ENCODE data around the gene DST.

Gene DST

DNA sequence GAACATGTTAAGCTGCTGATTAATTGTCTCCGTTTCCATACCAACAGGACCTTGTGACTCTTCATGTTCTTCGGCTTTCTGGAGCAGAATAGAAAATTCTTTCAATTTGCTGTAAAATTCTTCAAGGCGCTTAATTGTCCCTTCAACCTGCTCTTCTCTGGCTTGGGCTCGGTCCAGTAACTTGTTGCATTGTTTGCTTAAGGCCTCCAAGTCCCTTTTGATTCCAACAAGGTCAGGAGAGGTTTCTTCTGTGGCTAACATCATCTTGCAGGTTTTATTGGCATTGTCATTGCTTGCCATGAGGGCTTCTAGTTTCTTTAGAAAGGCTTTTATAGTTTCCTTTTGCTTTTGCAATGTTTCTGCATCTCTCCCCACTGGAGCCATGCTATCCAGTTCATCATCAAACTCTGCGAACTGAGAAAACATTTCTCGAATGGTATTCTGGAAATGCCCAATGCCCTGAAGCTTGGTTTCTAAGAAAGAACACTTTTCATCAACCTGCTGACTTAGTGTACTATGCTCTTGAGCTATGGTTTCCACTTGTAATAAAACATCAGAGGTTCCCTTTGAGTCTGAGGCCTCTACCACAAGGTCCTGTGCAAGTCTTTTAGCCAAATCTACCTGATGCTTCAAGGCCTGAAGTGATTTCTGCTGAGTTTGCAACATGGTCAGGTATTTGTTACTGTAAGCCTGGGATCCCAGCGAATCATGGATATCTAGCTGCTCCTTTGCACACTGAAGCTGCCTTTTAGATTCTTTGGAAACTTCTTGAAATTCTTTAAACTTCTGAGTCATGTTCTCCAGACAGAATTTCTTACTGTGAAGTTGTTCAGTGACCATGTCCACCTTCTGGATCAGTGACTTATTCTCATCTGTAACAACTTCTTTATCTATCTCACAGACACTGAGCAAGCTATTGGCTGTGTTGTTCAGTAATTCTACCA lies 90.2 kb downstream of the DST start:
- ATAC-seq (no peak), DNase-seq (no peak)
- Mint-ChIP-seq H3K27ac (no peak overlapping the region), H3K9me3 (no peaks in the 10 kb centered on the region), H3K4me1 (no peaks in the 10 kb centered on the region), H3K36me3 (ENCODE audit: low read depth) (no peaks in the 10 kb centered on the region), H3K27me3 (no peaks in the 10 kb centered on the region), H3K4me3 (no peak overlapping the region)

- Mint-ChIP-seq H3K27me3 (no peaks in the 10 kb centered on the region), H3K27ac (no peak overlapping the region), H3K9me3 (no peaks in the 10 kb centered on the region), H3K4me1 (no peaks in the 10 kb centered on the region), H3K36me3 (ENCODE audit: low read depth) (no peaks in the 10 kb centered on the region), H3K4me3 (no peak overlapping the region)
- no peak for DNase-seq
- no peak for ATAC-seq
Measured at GRCh38 chr6:56551409-56552120, 91.1 kb downstream of the DST start.

GRCh38 chr6:56550301-56550700 lies 92.4 kb downstream of the DST start:
- no peaks in the 10 kb centered on the region for H3K36me3 Mint-ChIP-seq (ENCODE audit: low read depth)
- H3K4me3 Mint-ChIP-seq = no peak overlapping the region
- H3K4me1 Mint-ChIP-seq = no peaks in the 10 kb centered on the region
- no peak for DNase-seq
- ATAC-seq = no peak
- no peak overlapping the region for H3K27ac Mint-ChIP-seq
- no peaks in the 10 kb centered on the region for H3K9me3 Mint-ChIP-seq
- no peaks in the 10 kb centered on the region for H3K27me3 Mint-ChIP-seq

DNA sequence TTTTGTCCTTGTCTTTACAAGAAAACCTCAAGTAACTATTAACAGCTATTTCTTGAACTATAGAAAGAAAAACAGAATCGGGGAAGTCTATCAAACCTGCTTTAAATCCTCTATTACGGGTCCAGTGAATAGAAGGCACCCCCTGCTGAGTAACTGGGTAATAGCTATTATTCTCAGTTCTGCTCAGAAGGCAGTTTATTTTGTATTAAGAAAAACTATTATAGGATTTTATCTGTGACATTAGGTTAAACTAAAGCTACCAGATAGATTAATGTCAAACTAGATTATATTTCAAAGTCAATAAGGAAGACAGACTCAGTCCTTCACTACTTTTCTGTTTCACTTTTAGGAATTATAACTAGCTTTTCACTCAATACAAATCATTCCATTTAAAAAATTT lies 93.7 kb downstream of the DST start:
- H3K4me1 Mint-ChIP-seq = no peaks in the 10 kb centered on the region
- H3K27me3 Mint-ChIP-seq = no peaks in the 10 kb centered on the region
- H3K36me3 Mint-ChIP-seq (ENCODE audit: low read depth) = no peaks in the 10 kb centered on the region
- DNase-seq (no peak), ATAC-seq (no peak)
- no peaks in the 10 kb centered on the region for H3K9me3 Mint-ChIP-seq
- no peak overlapping the region for H3K27ac Mint-ChIP-seq
- no peak overlapping the region for H3K4me3 Mint-ChIP-seq

GRCh38 chr6:56547687-56548086 lies 95.0 kb downstream of the DST start:
- H3K4me1 Mint-ChIP-seq = no peaks in the 10 kb centered on the region
- no peak overlapping the region for H3K4me3 Mint-ChIP-seq
- no peak overlapping the region for H3K27ac Mint-ChIP-seq
- ATAC-seq (no peak), DNase-seq (no peak)
- no peaks in the 10 kb centered on the region for H3K27me3 Mint-ChIP-seq
- H3K9me3 Mint-ChIP-seq = no peaks in the 10 kb centered on the region
- H3K36me3 Mint-ChIP-seq (ENCODE audit: low read depth) = no peaks in the 10 kb centered on the region

GRCh38 chr6:56542364-56543331 lies 100.0 kb downstream of the DST start:
- H3K36me3 Mint-ChIP-seq (ENCODE audit: low read depth) = no peaks in the 10 kb centered on the region
- H3K4me1 Mint-ChIP-seq = no peaks in the 10 kb centered on the region
- peak; percentile 93 for ATAC-seq
- no peaks in the 10 kb centered on the region for H3K9me3 Mint-ChIP-seq
- DNase-seq = peak; percentile 72
- no peak overlapping the region for H3K27ac Mint-ChIP-seq
- no peaks in the 10 kb centered on the region for H3K27me3 Mint-ChIP-seq
- no peak overlapping the region for H3K4me3 Mint-ChIP-seq

- H3K9me3 Mint-ChIP-seq = no peaks in the 10 kb centered on the region
- H3K36me3 Mint-ChIP-seq (ENCODE audit: low read depth) = no peaks in the 10 kb centered on the region
- H3K27me3 Mint-ChIP-seq = no peaks in the 10 kb centered on the region
- DNase-seq = no peak
- ATAC-seq = no peak
- H3K27ac Mint-ChIP-seq = no peak overlapping the region
- no peak overlapping the region for H3K4me3 Mint-ChIP-seq
- no peaks in the 10 kb centered on the region for H3K4me1 Mint-ChIP-seq
Measured at GRCh38 chr6:56541741-56542360, 100.8 kb downstream of the DST start.

- no peak overlapping the region for H3K27ac Mint-ChIP-seq
- no peaks in the 10 kb centered on the region for H3K9me3 Mint-ChIP-seq
- no peaks in the 10 kb centered on the region for H3K4me1 Mint-ChIP-seq
- H3K27me3 Mint-ChIP-seq = no peaks in the 10 kb centered on the region
- H3K4me3 Mint-ChIP-seq = no peak overlapping the region
- DNase-seq (no peak), ATAC-seq (no peak)
- no peaks in the 10 kb centered on the region for H3K36me3 Mint-ChIP-seq (ENCODE audit: low read depth)
Measured at GRCh38 chr6:56541030-56541600, 101.6 kb downstream of the DST start.

GRCh38 chr6:56540232-56541029 lies 102.3 kb downstream of the DST start:
- DNase-seq = no peak
- Mint-ChIP-seq H3K9me3 (no peaks in the 10 kb centered on the region), H3K36me3 (ENCODE audit: low read depth) (no peaks in the 10 kb centered on the region), H3K27me3 (no peaks in the 10 kb centered on the region), H3K27ac (no peak overlapping the region), H3K4me1 (no peaks in the 10 kb centered on the region), H3K4me3 (no peak overlapping the region)
- no peak for ATAC-seq

GRCh38 chr6:56539527-56540105 lies 103.1 kb downstream of the DST start:
- ATAC-seq = no peak
- Mint-ChIP-seq H3K27ac (no peak overlapping the region), H3K27me3 (no peaks in the 10 kb centered on the region), H3K9me3 (no peaks in the 10 kb centered on the region), H3K36me3 (ENCODE audit: low read depth) (no peaks in the 10 kb centered on the region), H3K4me3 (no peak overlapping the region), H3K4me1 (no peaks in the 10 kb centered on the region)
- no peak for DNase-seq

GRCh38 chr6:56538851-56539250 lies 103.8 kb downstream of the DST start:
- Mint-ChIP-seq H3K9me3 (no peaks in the 10 kb centered on the region), H3K4me1 (no peaks in the 10 kb centered on the region), H3K36me3 (ENCODE audit: low read depth) (no peaks in the 10 kb centered on the region), H3K4me3 (no peak overlapping the region), H3K27ac (no peak overlapping the region), H3K27me3 (no peaks in the 10 kb centered on the region)
- DNase-seq = no peak
- no peak for ATAC-seq

DNA sequence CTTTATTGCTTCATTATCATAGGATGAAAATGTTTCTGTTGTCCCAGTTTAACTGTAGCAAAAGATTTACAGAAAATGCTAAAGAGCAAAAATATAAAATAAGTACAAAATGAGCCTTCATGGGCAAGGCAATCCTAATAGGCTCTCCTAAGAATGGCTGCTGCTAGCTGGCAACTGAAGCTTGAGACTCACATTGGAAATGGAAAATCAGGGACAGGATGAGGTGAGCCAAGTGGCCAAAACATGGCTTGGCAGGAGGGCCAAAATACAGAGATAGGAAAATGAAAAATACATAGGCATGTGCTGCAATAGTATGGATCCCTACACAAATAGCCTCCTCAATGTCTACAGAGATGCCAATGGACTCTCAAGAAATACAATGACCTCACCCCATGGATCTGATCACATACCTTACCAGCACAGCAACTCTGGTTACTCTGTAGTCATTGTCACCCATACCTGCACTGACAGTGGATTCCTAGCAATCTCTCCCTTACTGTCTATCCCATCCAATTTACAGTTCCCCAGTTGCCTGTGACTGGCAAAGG lies 105.4 kb downstream of the DST start:
- Mint-ChIP-seq H3K4me1 (no peaks in the 10 kb centered on the region), H3K9me3 (no peaks in the 10 kb centered on the region), H3K27ac (no peak overlapping the region), H3K27me3 (no peaks in the 10 kb centered on the region), H3K4me3 (no peak overlapping the region), H3K36me3 (ENCODE audit: low read depth) (no peaks in the 10 kb centered on the region)
- no peak for DNase-seq
- ATAC-seq = no peak

DNA sequence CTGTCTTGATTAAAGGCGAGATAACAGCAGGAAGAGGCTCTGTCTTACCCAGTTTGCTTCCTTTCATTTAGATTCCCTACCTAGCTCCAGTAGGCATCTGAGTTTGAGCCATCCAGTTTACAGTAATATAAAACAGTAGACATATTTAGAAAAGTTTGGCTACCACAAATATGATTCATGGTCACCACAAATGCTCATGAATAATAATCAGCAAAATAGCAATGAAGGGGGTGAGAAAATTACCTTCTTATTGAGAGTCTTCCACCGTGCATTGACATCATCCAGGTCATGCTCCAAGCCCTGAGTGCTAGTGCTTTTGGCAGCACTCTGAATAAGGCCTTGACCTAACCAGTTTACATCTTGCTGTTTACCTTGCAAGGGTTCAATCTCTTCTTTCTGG lies 106.2 kb downstream of the DST start:
- H3K4me1 Mint-ChIP-seq = no peaks in the 10 kb centered on the region
- H3K9me3 Mint-ChIP-seq = no peaks in the 10 kb centered on the region
- H3K27me3 Mint-ChIP-seq = no peaks in the 10 kb centered on the region
- no peak overlapping the region for H3K27ac Mint-ChIP-seq
- H3K36me3 Mint-ChIP-seq (ENCODE audit: low read depth) = no peaks in the 10 kb centered on the region
- ATAC-seq = no peak
- no peak overlapping the region for H3K4me3 Mint-ChIP-seq
- DNase-seq = no peak

All from activated naive CD8-positive, alpha-beta T cell treated with anti-CD3 and anti-CD28 coated beads, Interleukin-2, amount 50 U/mL, for 24 hours (primary cell).